ENCODE results near the gene PLXNB3. TPM values are rescaled to one million over a fixed set of nuclear protein-coding genes. Genes with fewer than 3 reads are reported as not detected.

PLXNB3 gene
- polyA plus RNA-seq, 1 donor from 2014 or later: 0.48 TPM

DNA sequence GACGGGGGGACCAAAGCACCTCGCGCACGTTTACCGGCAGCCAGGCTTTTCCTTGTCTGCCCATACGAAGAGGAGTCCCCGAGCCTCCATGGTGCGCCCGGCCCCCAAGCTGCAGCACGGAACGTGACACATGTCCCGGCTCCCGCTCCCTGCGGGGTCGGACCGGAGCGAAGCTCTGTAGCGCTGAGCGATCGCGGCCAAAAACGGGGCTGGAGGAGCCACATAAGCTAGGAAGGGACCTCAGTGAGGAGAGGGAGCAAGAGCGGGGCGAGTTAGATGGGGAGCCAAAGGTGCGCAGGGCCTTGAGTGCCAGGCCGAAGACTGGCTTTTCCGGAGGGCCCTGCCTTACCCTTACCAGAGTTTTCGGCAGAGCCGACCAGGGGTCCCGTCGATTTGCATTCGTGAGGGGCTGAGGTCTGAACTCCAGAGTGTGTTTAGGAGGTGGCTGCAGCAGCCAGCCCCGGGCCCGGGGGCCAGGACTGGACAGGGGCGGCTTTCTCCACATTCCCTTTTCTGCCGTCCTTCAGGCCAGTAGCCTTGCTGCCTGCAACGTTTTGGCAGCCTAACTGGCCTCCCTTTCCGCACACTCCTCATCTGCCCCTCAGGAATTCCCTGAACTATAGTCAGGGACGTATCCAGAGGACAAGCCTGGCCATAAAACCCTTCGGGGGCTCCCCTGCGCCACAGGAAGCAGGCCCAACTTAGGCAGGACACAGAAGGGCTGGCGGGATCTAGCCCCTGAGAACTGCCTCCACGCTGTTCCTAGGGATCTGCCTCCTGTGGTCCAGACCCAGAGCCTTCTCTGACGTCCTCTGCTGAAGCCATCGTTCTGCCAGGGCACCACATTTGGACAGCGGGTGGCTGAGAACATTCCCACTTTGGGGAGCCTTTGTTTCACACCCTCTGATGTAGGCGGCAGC lies 31.1 kb downstream of the PLXNB3 start:
- no peak overlapping the region for H2AFZ ChIP-seq (ENCODE audit: low read depth, low read length)
- peaks cover 37% of the 10 kb centered on the region for H3K79me2 ChIP-seq (replicated peaks; ENCODE audit: insufficient read depth, low read length)
- H3K9me2 ChIP-seq (ENCODE audit: insufficient read depth, low read length): no peaks in the 10 kb centered on the region
- H3K36me3 ChIP-seq (ENCODE audit: insufficient read depth, low read length): no peaks in the 10 kb centered on the region
- no peaks in the 10 kb centered on the region for H4K20me1 ChIP-seq (ENCODE audit: insufficient read depth)
- peak overlapping the region; percentile 55 for H3K4me2 ChIP-seq (ENCODE audit: low read length)
- peak overlapping the region; percentile 95 for H3K27ac ChIP-seq (ENCODE audit: low read length)
- TF ChIP-seq MXI1 (conservative IDR thresholded peaks at IDR 0.05; ENCODE audit: poor library complexity, severe bottlenecking) (peak; percentile 40), EZH2 (IDR thresholded peaks at IDR 0.05; ENCODE audit: borderline replicate concordance, insufficient read depth, low read length, poor library complexity, severe bottlenecking) (no peak)
- no peaks in the 10 kb centered on the region for H3F3A ChIP-seq (ENCODE audit: insufficient read depth, low read length, poor library complexity, severe bottlenecking)
- H3K27me3 ChIP-seq (ENCODE audit: insufficient read depth, low read depth, low read length): no peaks in the 10 kb centered on the region
- no peaks in the 10 kb centered on the region for H3K9me3 ChIP-seq (ENCODE audit: low read length)
- H3K4me3 ChIP-seq (ENCODE audit: low read length): peak overlapping the region; percentile 83
- peak overlapping the region; percentile 95 for H3K9ac ChIP-seq (ENCODE audit: low read length)

DNA sequence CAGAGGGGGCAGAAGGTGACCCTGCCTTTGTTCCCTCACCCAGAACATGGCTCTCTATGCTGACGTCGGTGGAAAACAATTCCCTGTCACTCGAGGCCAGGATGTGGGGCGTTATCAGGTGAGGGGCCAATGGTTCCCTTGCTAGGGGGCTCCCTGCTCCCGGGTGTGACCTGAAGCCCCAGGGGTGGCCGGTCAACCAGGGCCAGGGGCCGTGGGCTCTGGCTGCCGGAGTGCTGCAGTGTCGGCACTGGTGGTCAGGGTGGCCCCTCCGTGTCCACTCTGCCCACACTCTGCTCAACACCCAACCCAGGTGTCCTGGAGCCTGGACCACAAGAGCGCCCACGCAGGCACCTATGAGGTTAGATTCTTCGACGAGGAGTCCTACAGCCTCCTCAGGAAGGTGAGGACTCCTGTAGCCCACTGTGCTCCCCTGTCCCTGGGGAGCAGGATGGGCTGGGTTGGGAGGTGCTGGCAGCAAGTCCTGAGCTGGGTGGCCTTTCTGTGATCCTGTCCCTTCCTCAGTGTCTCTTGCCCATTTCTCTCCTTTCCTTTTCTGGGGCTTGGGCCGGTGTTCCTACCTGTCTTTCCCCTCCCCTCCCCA lies 33.5 kb downstream of the PLXNB3 start:
- Histone ChIP-seq H3K27ac (ENCODE audit: low read length) (no peak overlapping the region), H3K4me3 (ENCODE audit: low read length) (no peak overlapping the region), H3K9me3 (ENCODE audit: low read length) (no peaks in the 10 kb centered on the region), H2AFZ (ENCODE audit: low read depth, low read length) (no peak overlapping the region), H3K27me3 (ENCODE audit: insufficient read depth, low read depth, low read length) (no peaks in the 10 kb centered on the region), H3F3A (ENCODE audit: insufficient read depth, low read length, poor library complexity, severe bottlenecking) (no peaks in the 10 kb centered on the region), H3K79me2 (replicated peaks; ENCODE audit: insufficient read depth, low read length) (peaks cover 32% of the 10 kb centered on the region), H3K9me2 (ENCODE audit: insufficient read depth, low read length) (no peaks in the 10 kb centered on the region), H3K9ac (ENCODE audit: low read length) (no peak overlapping the region), H3K36me3 (ENCODE audit: insufficient read depth, low read length) (no peaks in the 10 kb centered on the region), H4K20me1 (ENCODE audit: insufficient read depth) (no peaks in the 10 kb centered on the region), H3K4me2 (ENCODE audit: low read length) (no peak overlapping the region)
- TF ChIP-seq EZH2 (IDR thresholded peaks at IDR 0.05; ENCODE audit: borderline replicate concordance, insufficient read depth, low read length, poor library complexity, severe bottlenecking) (no peak), SMC3 (conservative IDR thresholded peaks at IDR 0.05; ENCODE audit: poor library complexity) (no peak), EP300 (conservative IDR thresholded peaks at IDR 0.05; ENCODE audit: poor library complexity, severe bottlenecking) (no peak), RAD21 (conservative IDR thresholded peaks at IDR 0.05) (no peak), POLR2AphosphoS5 (IDR thresholded peaks at IDR 0.05) (no peak), MXI1 (conservative IDR thresholded peaks at IDR 0.05; ENCODE audit: poor library complexity, severe bottlenecking) (no peak), TAF1 (IDR thresholded peaks at IDR 0.05; ENCODE audit: low read depth) (no peak)
- TF ChIP-seq, protein P1, sequence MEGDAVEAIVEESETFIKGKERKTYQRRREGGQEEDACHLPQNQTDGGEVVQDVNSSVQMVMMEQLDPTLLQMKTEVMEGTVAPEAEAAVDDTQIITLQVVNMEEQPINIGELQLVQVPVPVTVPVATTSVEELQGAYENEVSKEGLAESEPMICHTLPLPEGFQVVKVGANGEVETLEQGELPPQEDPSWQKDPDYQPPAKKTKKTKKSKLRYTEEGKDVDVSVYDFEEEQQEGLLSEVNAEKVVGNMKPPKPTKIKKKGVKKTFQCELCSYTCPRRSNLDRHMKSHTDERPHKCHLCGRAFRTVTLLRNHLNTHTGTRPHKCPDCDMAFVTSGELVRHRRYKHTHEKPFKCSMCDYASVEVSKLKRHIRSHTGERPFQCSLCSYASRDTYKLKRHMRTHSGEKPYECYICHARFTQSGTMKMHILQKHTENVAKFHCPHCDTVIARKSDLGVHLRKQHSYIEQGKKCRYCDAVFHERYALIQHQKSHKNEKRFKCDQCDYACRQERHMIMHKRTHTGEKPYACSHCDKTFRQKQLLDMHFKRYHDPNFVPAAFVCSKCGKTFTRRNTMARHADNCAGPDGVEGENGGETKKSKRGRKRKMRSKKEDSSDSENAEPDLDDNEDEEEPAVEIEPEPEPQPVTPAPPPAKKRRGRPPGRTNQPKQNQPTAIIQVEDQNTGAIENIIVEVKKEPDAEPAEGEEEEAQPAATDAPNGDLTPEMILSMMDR (IDR thresholded peaks at IDR 0.05; ENCODE audit: poor library complexity, severe bottlenecking): no peak
- TF ChIP-seq, protein P2, sequence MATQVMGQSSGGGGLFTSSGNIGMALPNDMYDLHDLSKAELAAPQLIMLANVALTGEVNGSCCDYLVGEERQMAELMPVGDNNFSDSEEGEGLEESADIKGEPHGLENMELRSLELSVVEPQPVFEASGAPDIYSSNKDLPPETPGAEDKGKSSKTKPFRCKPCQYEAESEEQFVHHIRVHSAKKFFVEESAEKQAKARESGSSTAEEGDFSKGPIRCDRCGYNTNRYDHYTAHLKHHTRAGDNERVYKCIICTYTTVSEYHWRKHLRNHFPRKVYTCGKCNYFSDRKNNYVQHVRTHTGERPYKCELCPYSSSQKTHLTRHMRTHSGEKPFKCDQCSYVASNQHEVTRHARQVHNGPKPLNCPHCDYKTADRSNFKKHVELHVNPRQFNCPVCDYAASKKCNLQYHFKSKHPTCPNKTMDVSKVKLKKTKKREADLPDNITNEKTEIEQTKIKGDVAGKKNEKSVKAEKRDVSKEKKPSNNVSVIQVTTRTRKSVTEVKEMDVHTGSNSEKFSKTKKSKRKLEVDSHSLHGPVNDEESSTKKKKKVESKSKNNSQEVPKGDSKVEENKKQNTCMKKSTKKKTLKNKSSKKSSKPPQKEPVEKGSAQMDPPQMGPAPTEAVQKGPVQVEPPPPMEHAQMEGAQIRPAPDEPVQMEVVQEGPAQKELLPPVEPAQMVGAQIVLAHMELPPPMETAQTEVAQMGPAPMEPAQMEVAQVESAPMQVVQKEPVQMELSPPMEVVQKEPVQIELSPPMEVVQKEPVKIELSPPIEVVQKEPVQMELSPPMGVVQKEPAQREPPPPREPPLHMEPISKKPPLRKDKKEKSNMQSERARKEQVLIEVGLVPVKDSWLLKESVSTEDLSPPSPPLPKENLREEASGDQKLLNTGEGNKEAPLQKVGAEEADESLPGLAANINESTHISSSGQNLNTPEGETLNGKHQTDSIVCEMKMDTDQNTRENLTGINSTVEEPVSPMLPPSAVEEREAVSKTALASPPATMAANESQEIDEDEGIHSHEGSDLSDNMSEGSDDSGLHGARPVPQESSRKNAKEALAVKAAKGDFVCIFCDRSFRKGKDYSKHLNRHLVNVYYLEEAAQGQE (IDR thresholded peaks at IDR 0.05; ENCODE audit: borderline replicate concordance): no peak

All from neural cell (in vitro differentiated cells).